ENCODE data around the gene SRCAP. TPM values are rescaled to one million over a fixed set of nuclear protein-coding genes. Genes with fewer than 3 reads are reported as not detected.
A peak's percentile ranks its signal among the peaks of the same experiment; 100 is the strongest.

Gene SRCAP
- total RNA-seq, 4 donors from 2014 or later = 43.8 to 135 (median 71.3) TPM

- no peaks in the 10 kb centered on the region for H3K27me3 ChIP-seq
- no peak for DNase-seq
- WGBS, 2 donors (ENCODE audit: low coverage in 1 of 2) = 92% methylated on average over 20 of the region's 20 CpGs; no CpG with 5 or more reads in 1 of the 2 donors
- H3K9me3 ChIP-seq = no peaks in the 10 kb centered on the region
- H3K4me3 ChIP-seq = no peak overlapping the region
- intact Hi-C loops (cut with DNase I; ENCODE audit: low total_unique reads) = no loop called here
- TF ChIP-seq CTCF (IDR thresholded peaks at IDR 0.05) = no peak
- TF ChIP-seq POLR2AphosphoS5 (IDR thresholded peaks at IDR 0.05) = no peak
- TF ChIP-seq POLR2A (IDR thresholded peaks at IDR 0.05) = no peak
- no peak for TF ChIP-seq EP300 (IDR thresholded peaks at IDR 0.05; ENCODE audit: low read depth)
- H3K27ac ChIP-seq = no peak overlapping the region
- peaks cover 4 to 9% (median 7%) of the 10 kb centered on the region in 4 donors for H3K4me1 ChIP-seq
- in situ Hi-C loops (cut with MboI; ENCODE audit: low pct_ligation_motif_present in 1 of 4, low pct_unique_long_range_greater_than_20kb in 1 of 4, low sequenced_read_pairs in 3 of 4) = no loop called here
- H3K36me3 ChIP-seq = peaks cover 0 to 16% (median 6%) of the 10 kb centered on the region in 4 donors
These were observed 57.2 kb downstream of the SRCAP start for GRCh38 chr16:30755955-30756780.

- WGBS, 2 donors (ENCODE audit: low coverage in 1 of 2) = 94% methylated on average over 13 of the region's 13 CpGs; no CpG with 5 or more reads in 1 of the 2 donors
- peaks cover 0 to 12% (median 4%) of the 10 kb centered on the region in 4 donors for H3K36me3 ChIP-seq
- intact Hi-C loops (cut with DNase I; ENCODE audit: low total_unique reads) = no loop called here
These were observed 57.8 kb downstream of the SRCAP start for GRCh38 chr16:30756781-30757100.

GRCh38 chr16:30757316-30757715 is 58.3 kb downstream of the SRCAP start:
- in situ Hi-C loops (cut with MboI; ENCODE audit: low pct_ligation_motif_present in 1 of 4, low pct_unique_long_range_greater_than_20kb in 1 of 4, low sequenced_read_pairs in 3 of 4) = no loop called here
- TF ChIP-seq POLR2AphosphoS5 (IDR thresholded peaks at IDR 0.05) (no peak), EP300 (IDR thresholded peaks at IDR 0.05; ENCODE audit: low read depth) (no peak), CTCF (IDR thresholded peaks at IDR 0.05) (no peak), POLR2A (IDR thresholded peaks at IDR 0.05) (no peak)
- intact Hi-C loops (cut with DNase I; ENCODE audit: low total_unique reads) = no loop called here
- WGBS, 2 donors (ENCODE audit: low coverage in 1 of 2) = 89% methylated on average over 7 of the region's 7 CpGs; no CpG with 5 or more reads in 1 of the 2 donors
- Histone ChIP-seq H3K36me3 (peaks cover 0 to 12% (median 4%) of the 10 kb centered on the region in 4 donors), H3K27me3 (no peaks in the 10 kb centered on the region), H3K4me1 (peaks cover 7 to 12% (median 8%) of the 10 kb centered on the region in 4 donors), H3K4me3 (no peak overlapping the region), H3K9me3 (no peaks in the 10 kb centered on the region), H3K27ac (no peak overlapping the region)
- DNase-seq = no peak

More at GRCh38 chr16:30756781-30757100, 57.8 kb downstream of the SRCAP start:
- TF ChIP-seq CTCF (IDR thresholded peaks at IDR 0.05) (no peak), POLR2AphosphoS5 (IDR thresholded peaks at IDR 0.05) (no peak), POLR2A (IDR thresholded peaks at IDR 0.05) (no peak)
- Histone ChIP-seq H3K27me3 (no peaks in the 10 kb centered on the region), H3K4me3 (no peak overlapping the region), H3K27ac (no peak overlapping the region), H3K4me1 (peaks cover 7 to 12% (median 8%) of the 10 kb centered on the region in 4 donors), H3K9me3 (no peaks in the 10 kb centered on the region)
- no peak for DNase-seq
- in situ Hi-C loops (cut with MboI; ENCODE audit: low pct_ligation_motif_present in 1 of 4, low pct_unique_long_range_greater_than_20kb in 1 of 4, low sequenced_read_pairs in 3 of 4) = no loop called here

GRCh38 chr16:30758988-30759491 is 60.1 kb downstream of the SRCAP start:
- Histone ChIP-seq H3K36me3 (peaks cover 0 to 8% (median under 1%) of the 10 kb centered on the region in 4 donors), H3K27ac (peak overlapping the region in 3 of 4 donors; percentile 17 to 24 (median 21)), H3K4me1 (peaks cover 20 to 28% (median 22%) of the 10 kb centered on the region in 4 donors), H3K4me3 (no peak overlapping the region), H3K9me3 (no peaks in the 10 kb centered on the region), H3K27me3 (no peaks in the 10 kb centered on the region)
- in situ Hi-C loops (cut with MboI; ENCODE audit: low pct_ligation_motif_present in 1 of 4, low pct_unique_long_range_greater_than_20kb in 1 of 4, low sequenced_read_pairs in 3 of 4) = no loop called here
- WGBS, 2 donors (ENCODE audit: low coverage in 1 of 2) = 73% methylated on average over 10 of the region's 10 CpGs; no CpG with 5 or more reads in 1 of the 2 donors
- intact Hi-C loops (cut with DNase I; ENCODE audit: low total_unique reads) = no loop called here
- no peak for DNase-seq
- TF ChIP-seq CTCF (IDR thresholded peaks at IDR 0.05) (no peak), POLR2AphosphoS5 (IDR thresholded peaks at IDR 0.05) (no peak), POLR2A (IDR thresholded peaks at IDR 0.05) (no peak), EP300 (IDR thresholded peaks at IDR 0.05; ENCODE audit: low read depth) (no peak)

Data from transverse colon (tissue), 4 donors.